ENCODE measurements around the gene HCFC1R1. TPM values are rescaled to one million over a fixed set of nuclear protein-coding genes. Genes with fewer than 3 reads are reported as not detected.

Gene HCFC1R1, protein sequence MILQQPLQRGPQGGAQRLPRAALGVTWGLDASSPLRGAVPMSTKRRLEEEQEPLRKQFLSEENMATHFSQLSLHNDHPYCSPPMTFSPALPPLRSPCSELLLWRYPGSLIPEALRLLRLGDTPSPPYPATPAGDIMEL
- 6.5 and 12.0 TPM in 2 replicates for total RNA-seq

DNA sequence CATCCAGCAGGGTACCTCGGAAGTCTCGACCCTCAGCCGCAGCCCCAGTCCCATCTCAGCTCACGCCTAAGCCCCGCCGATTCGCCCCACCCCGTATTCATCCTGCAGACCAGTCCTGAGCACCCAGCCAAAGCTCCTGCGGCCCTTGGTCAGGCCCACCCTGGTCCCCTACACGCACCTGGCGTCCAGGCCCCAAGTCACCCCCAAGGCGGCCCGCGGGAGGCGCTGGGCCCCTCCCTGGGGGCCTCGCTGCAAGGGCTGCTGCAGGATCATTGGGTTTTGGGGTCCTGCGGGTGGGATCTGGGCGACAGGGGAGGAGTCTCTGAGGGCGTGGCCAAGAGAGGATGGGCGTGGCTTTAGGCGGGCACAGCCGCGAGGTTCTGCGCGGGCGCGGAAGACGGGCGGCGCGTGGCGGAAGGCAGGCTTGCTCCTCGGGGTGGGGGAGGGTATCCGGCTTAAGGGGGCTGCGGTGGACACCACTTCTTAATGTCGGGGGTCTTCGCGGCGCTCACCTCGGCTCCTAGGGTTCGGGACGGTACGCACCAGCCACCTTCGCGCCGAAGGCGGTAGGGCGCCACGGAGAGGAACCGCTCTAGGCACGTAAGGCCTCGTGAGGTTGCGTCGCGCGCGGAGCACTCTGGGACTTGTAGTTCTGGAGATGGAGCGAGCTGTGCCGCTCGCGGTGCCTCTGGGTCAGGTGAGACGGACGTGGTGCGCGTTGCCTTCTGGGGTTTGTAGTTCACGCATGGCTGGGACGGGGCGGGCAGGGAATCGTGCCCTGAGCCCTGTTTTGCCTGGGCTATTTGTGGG lies at the start of gene HCFC1R1, which contains the start of gene THOC6:
Gene HCFC1R1 (minus strand): TSS at position 274 of the 810 bp plus-strand sequence. CDS start 1 bp downstream, at position 273.
Gene THOC6 (plus strand): TSS at position 367 of the 810 bp plus-strand sequence. CDS start 292 bp downstream, at position 659.

DNA sequence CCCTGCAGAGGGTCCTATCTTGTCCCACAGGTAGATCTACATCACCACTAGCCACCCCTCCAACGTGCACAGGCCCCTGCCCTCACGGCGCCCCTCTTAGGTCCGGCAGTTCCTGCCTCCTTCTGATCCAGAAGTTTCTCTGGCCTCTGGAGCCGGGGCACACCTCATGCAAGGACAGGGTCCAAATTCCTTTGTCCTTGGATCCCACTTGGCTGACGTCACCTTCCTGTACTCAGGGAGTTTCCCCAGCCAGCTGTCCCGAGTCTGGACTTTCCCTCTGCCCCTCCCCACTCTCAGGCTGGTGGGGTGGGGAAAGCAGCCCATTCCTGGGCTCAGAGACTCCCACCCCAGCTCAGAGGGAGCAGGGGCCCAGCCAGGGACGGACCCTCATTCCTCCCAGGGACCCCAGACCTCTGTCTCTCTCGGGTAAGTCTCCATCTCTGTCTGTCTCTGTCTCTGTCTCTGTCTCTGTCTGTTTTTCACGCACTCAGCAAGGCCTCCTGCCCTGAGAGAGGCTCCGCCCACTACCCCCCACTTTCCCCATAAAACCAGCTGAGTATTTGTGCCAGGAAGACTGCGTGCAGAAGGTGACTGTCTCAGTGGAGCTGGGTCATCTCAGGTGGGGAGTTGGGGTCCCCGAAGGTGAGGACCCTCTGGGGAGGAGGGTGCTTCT lies 41.5 kb upstream of the HCFC1R1 start, which contains the start of gene IL32:
Gene IL32 (plus strand): TSS at position 572 of the 673 bp plus-strand sequence. CDS start 172 bp downstream, outside the sequence.

DNA sequence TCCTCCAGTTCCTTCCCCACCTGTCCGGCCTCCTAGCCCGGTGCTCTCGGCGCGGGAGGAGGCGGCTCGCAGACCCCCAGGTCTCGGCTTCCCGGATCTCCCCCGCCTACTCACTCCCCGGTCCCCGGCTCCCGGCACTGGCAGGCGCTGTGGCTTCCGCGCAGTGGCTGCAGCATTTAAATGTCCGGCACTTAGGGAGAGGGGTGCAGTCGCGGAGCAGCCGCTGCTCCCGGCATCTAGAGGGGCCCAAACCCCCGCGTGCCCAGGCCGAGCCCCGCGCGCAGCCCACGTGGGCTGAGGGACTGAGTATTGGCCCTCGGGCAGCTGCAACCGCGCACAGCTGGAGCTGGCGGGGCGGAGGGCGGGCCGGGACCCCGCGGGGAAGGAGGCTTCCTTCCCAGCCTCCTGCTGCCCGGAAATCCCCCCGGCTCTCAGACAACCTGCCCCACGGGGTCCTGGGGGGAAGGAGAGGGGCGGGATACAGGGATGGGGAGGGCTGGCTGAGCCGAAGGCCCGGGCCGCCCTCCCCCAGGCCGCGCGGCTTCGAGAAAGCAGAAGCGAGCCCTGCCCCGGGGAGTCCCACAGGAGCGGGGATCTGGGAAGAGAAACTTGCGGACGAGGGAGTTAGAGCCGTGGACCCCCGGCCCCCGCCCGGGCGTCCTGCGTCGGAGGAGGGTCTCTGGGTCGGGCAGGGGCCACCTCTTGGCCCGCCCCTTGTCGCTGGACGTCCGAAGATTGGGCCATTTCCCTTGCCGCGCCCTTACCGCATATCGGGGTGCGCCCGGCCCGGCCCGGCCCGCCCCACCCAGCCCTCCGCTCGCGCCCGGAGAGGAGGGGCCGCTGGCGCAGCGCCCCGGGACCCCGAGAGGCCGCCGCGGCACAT lies 22.3 kb upstream of the HCFC1R1 start, which contains the start of gene MMP25:
Gene MMP25 (plus strand): TSS at position 804 of the 883 bp plus-strand sequence. CDS start 357 bp downstream, outside the sequence.

DNA sequence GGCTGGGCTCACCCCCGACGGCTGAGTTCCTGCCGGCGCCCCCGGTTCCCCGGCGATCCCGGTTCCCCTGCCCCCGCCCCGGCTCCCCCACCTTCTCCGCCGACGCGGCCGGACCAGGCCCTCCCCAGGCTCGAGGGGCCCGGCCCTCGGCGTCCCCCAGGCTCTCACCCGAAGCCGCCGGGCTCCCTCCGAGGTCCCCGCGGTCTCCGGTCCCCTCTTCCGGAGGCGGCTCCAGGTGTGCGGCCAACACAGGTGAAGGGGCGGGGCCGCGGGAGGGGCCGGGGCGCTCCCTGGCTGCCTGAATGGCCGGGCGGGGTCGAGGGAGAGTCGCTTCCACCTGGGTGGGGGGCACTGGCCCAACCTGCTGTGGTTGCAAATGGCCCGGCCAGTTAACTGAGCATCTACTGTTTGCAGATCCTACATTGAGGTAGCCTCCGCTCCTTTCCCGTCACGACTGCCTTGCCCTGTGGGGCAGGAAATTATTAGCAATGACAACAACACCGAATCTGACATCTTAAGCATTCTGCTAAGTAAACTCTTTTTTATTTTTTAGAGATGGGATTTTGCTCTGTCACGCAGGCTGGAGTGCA lies 13.1 kb upstream of the HCFC1R1 start, which contains the start of gene BICDL2:
Gene BICDL2 (minus strand): TSS at position 219 of the 590 bp plus-strand sequence. CDS start 1,448 bp downstream, outside the sequence.

DNA sequence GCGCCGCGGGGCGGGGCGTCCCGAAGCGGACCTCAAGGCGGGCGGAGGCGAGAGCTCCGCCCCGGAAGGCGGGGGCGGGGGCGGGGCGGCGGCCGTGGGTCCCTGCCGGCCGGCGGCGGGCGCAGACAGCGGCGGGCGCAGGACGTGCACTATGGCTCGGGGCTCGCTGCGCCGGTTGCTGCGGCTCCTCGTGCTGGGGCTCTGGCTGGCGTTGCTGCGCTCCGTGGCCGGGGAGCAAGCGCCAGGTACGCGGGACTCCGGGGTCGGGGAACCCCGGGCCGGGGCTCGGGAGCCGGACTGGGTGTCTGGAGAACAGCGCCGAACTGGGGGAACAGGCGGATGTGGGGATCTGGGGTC lies 3.5 kb downstream of the HCFC1R1 start, which contains the start of gene TNFRSF12A:
Gene TNFRSF12A (plus strand): TSS at position 122 of the 357 bp plus-strand sequence. CDS start 30 bp downstream, at position 152.

DNA sequence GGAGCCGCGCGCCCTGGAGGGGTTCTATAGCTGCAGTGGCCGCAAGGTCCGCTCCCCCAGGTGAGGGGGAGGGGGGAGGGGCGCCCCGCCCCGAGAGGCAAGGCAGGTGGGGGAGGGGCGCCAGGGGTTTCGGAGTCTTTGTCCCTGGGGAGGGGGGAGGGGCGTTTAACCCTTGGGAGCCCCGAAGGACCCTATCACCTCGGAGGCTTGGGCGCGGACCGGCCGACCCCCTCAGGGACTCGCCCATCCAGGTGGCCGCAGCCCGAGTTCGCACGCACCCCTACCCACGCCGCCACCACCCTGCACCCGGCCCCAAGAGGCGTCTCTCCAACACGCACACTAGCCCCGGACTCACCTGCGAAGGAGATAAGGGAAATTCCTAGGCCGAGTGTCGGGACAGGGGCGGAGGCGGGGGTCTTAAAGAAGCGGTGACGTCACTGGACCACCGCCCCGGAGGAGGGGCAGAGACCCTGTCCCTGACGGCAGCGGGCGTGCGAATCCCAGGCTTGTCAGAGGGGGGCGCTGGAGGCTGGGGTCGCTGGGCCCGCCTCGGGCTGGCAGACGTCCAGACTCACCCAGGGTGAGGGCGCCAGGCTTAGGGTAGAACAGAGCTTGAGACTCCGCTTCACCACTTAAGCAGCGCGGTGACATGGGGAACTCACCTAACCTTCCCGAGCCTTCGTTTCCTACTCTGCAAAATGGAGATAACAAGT lies 5.8 kb downstream of the HCFC1R1 start, which contains the start of gene CLDN6:
Gene CLDN6 (minus strand): TSS at position 390 of the 713 bp plus-strand sequence. CDS start 2,162 bp downstream, outside the sequence.

DNA sequence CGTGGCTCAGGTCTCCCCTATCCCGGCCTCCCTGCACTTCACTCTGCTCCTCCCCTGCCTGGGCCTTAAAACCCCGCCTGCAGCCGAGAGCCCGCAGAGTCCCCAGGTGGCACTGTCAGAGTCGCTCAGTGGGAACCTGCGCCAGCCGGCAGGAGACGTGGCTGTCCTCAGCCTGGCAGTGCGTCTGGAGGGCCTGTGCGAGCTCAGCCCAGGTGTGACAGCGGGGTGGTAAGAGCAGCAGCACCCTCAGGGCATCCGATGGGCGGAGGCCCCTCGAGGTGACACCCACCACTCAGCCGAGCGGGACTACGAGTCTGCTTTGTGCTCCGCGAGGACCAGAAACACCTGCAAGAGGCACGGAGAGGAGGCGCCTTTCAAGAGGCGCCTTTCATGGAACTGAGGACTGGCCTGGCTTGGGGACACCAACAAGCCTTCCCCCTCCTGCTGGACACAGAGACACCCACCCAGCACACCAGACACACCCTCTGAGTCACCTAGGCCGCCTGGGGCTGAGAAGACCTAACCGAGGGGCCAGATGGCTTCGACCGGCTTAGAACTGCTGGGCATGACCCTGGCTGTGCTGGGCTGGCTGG lies 10.8 kb downstream of the HCFC1R1 start, which contains the start of gene CLDN9:
Gene CLDN9 (plus strand): TSS at position 96 of the 593 bp plus-strand sequence. CDS start 440 bp downstream, at position 536.

DNA sequence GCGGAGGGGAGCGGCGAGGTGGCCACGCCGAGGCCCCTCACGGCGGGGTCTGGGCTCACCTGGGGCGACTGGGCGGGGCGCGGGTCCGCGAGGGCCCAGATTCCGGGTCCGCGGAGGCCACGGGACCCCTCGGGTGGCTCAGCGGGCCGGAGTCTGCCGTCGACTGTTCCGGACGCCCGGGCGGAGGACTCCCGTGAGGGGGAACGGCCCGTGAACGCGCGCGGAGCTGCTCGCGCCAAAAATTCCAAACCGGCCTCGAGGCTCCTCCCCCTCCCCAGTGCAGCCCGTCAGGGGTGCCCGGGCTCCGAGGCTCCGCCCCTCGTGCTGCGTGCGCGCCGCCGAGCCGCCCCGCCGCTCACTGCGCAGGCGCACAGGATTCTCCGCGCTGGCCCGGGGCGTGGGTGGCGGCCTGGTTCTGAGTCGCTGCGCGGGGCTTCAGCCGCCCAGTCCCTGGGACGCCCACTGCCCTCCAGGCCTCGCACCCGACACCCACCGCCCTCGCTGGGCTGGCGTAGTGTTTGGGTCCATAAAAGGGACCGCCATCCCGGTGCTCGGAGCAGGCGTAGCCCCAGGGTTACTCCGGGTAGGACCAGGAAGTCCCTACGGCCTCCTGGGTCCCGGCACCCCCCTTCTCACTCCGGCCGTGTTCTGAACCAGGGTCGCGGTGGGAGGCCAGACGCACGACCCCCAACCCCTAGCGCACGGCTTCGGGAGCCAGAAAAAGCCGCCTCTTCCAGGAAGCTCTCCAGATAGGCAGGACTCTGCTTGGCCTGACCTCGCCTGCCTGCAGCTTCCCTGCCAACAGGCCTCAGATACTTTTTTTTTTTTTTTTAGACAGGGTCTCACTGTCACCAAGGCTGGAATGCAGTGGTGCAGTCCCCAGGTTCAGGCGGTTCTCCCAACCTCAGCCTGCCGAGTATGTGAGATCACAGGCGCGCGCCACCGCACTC lies 43.2 kb downstream of the HCFC1R1 start, which contains the start of gene PKMYT1:
Gene PKMYT1 (minus strand): TSS at position 220 of the 950 bp plus-strand sequence. CDS start 789 bp downstream, outside the sequence.

Other genes with a start within 250 kb of the HCFC1R1 start
- gene ELOB, start 246.7 kb downstream of the HCFC1R1 start, total RNA-seq = 262 and 317 TPM in 2 replicates
- gene PRSS33, start 236.4 kb downstream of the HCFC1R1 start, total RNA-seq = not detected in 2 replicates
- not detected in 2 replicates for gene PRSS41, start 225.5 kb downstream of the HCFC1R1 start, total RNA-seq
- not detected in 2 replicates for gene PRSS21, start 206.7 kb downstream of the HCFC1R1 start, total RNA-seq
- gene ZG16B, start 193.6 kb downstream of the HCFC1R1 start, total RNA-seq = 1.8 TPM in 1 of 2 replicates, not detected in the other
- gene PRSS22, start 165.8 kb downstream of the HCFC1R1 start, total RNA-seq = not detected in 2 replicates
- gene FLYWCH2, start 140.7 kb downstream of the HCFC1R1 start, total RNA-seq = 75.6 and 81.2 TPM in 2 replicates
- gene FLYWCH1, start 112.0 kb downstream of the HCFC1R1 start, total RNA-seq = 22.6 and 28.2 TPM in 2 replicates
- gene KREMEN2, start 59.7 kb downstream of the HCFC1R1 start, total RNA-seq = not detected in 2 replicates
- gene PAQR4, start 54.6 kb downstream of the HCFC1R1 start, total RNA-seq = 10.0 and 10.5 TPM in 2 replicates
- 5.8 and 14.6 TPM in 2 replicates for gene PKMYT1, start 43.5 kb downstream of the HCFC1R1 start, total RNA-seq
- not detected in 2 replicates for gene CLDN9, start 11.0 kb downstream of the HCFC1R1 start, total RNA-seq
- 0.16 TPM in 1 of 2 replicates, not detected in the other for gene CLDN6, start 5.8 kb downstream of the HCFC1R1 start, total RNA-seq
- 164 and 196 TPM in 2 replicates for gene TNFRSF12A, start 3.6 kb downstream of the HCFC1R1 start, total RNA-seq
- 18.5 and 19.9 TPM in 2 replicates for gene THOC6, start 93 bp upstream of the HCFC1R1 start, total RNA-seq
- 0.16 TPM in 1 of 2 replicates, not detected in the other for gene BICDL2, start 13.0 kb upstream of the HCFC1R1 start, total RNA-seq
- not detected in 2 replicates for gene MMP25, start 22.6 kb upstream of the HCFC1R1 start, total RNA-seq
- 9.7 and 131 TPM in 2 replicates for gene IL32, start 41.7 kb upstream of the HCFC1R1 start, total RNA-seq
- not detected in 2 replicates for gene ZSCAN10, start 75.4 kb upstream of the HCFC1R1 start, total RNA-seq
- 10.7 and 13.8 TPM in 2 replicates for gene ZNF205, start 88.6 kb upstream of the HCFC1R1 start, total RNA-seq
- gene ZNF213, start 111.1 kb upstream of the HCFC1R1 start, total RNA-seq = 3.9 and 5.2 TPM in 2 replicates
- not detected in 2 replicates for gene OR1F1, start 164.3 kb upstream of the HCFC1R1 start, total RNA-seq
- 8.1 and 9.4 TPM in 2 replicates for gene ZNF200, start 211.2 kb upstream of the HCFC1R1 start, total RNA-seq
- gene MEFV, start 232.7 kb upstream of the HCFC1R1 start, total RNA-seq = not detected in 2 replicates